Measurements from ENCODE around the gene RFTN1.
A peak's percentile ranks its signal among the peaks of the same experiment; 100 is the strongest.

RFTN1 gene

GRCh38 chr3:16508591-16508995, 4.9 kb downstream of the RFTN1 start:
- Mint-ChIP-seq H3K27me3 (no peaks in the 10 kb centered on the region), H3K4me1 (ENCODE audit: low read depth in 2 of 2) (peaks cover 58 to 77% of the 10 kb centered on the region in 2 donors), H3K9me3 (no peaks in the 10 kb centered on the region), H3K4me3 (peak overlapping the region; percentile 58 to 74), H3K36me3 (ENCODE audit: insufficient read depth) (peaks cover 39% of the 10 kb centered on the region), H3K27ac (peak overlapping the region; percentile 71 to 99)
- ATAC-seq (replicated peaks) (no peak), DNase-seq (peak in 2 of 3 experiments; percentile 9 to 24)

- no peak for ATAC-seq (replicated peaks)
- Mint-ChIP-seq H3K27me3 (no peaks in the 10 kb centered on the region), H3K36me3 (ENCODE audit: insufficient read depth) (peaks cover 39% of the 10 kb centered on the region), H3K27ac (peak overlapping the region; percentile 71 to 99), H3K4me3 (peak overlapping the region; percentile 58 to 74), H3K4me1 (ENCODE audit: low read depth in 2 of 2) (peaks cover 60 to 80% of the 10 kb centered on the region in 2 donors), H3K9me3 (no peaks in the 10 kb centered on the region)
- DNase-seq = no peak
These were observed 5.3 kb downstream of the RFTN1 start for GRCh38 chr3:16508243-16508578.

GRCh38 chr3:16507578-16508242, 5.8 kb downstream of the RFTN1 start:
- H3K27ac Mint-ChIP-seq = peak overlapping the region; percentile 71 to 99

GRCh38 chr3:16506884-16507577, 6.5 kb downstream of the RFTN1 start:
- H3K9me3 Mint-ChIP-seq = no peaks in the 10 kb centered on the region

More at GRCh38 chr3:16507578-16508242, 5.8 kb downstream of the RFTN1 start:
- H3K27me3 Mint-ChIP-seq = no peaks in the 10 kb centered on the region
- DNase-seq (no peak), ATAC-seq (replicated peaks) (no peak)
- H3K4me3 Mint-ChIP-seq = peak overlapping the region; percentile 58 to 74
- H3K36me3 Mint-ChIP-seq (ENCODE audit: insufficient read depth) = peaks cover 34% of the 10 kb centered on the region
- H3K9me3 Mint-ChIP-seq = no peaks in the 10 kb centered on the region
- peaks cover 60 to 85% of the 10 kb centered on the region in 2 donors for H3K4me1 Mint-ChIP-seq (ENCODE audit: low read depth in 2 of 2)

GRCh38 chr3:16506451-16506850, 7.0 kb downstream of the RFTN1 start:
- Mint-ChIP-seq H3K4me3 (no peak overlapping the region), H3K27me3 (no peaks in the 10 kb centered on the region), H3K36me3 (ENCODE audit: insufficient read depth) (peaks cover 22% of the 10 kb centered on the region), H3K4me1 (ENCODE audit: low read depth in 2 of 2) (peaks cover 53 to 82% of the 10 kb centered on the region in 2 donors), H3K9me3 (no peaks in the 10 kb centered on the region), H3K27ac (peak overlapping the region in 1 of 2 donors; percentile 99)
- ATAC-seq (replicated peaks) = no peak
- DNase-seq = no peak

More at GRCh38 chr3:16506884-16507577, 6.5 kb downstream of the RFTN1 start:
- no peak for DNase-seq
- H3K27me3 Mint-ChIP-seq = no peaks in the 10 kb centered on the region
- peaks cover 27% of the 10 kb centered on the region for H3K36me3 Mint-ChIP-seq (ENCODE audit: insufficient read depth)
- H3K27ac Mint-ChIP-seq = peak overlapping the region in 1 of 2 donors; percentile 99
- peak overlapping the region; percentile 58 to 74 for H3K4me3 Mint-ChIP-seq
- ATAC-seq (replicated peaks) = no peak
- peaks cover 59 to 85% of the 10 kb centered on the region in 2 donors for H3K4me1 Mint-ChIP-seq (ENCODE audit: low read depth in 2 of 2)

- Mint-ChIP-seq H3K9me3 (no peaks in the 10 kb centered on the region), H3K36me3 (ENCODE audit: insufficient read depth) (peaks cover 27% of the 10 kb centered on the region), H3K4me3 (no peak overlapping the region), H3K4me1 (ENCODE audit: low read depth in 2 of 2) (peaks cover 42 to 74% of the 10 kb centered on the region in 2 donors), H3K27me3 (no peaks in the 10 kb centered on the region), H3K27ac (peak overlapping the region; percentile 2 to 64)
- no peak for DNase-seq
- no peak for ATAC-seq (replicated peaks)
These were observed 8.8 kb downstream of the RFTN1 start for GRCh38 chr3:16504692-16505091.

- DNase-seq (no peak), ATAC-seq (replicated peaks) (peak; percentile 31)
- Mint-ChIP-seq H3K4me1 (ENCODE audit: low read depth in 2 of 2) (peaks cover 41 to 73% of the 10 kb centered on the region in 2 donors), H3K9me3 (no peaks in the 10 kb centered on the region), H3K27me3 (no peaks in the 10 kb centered on the region), H3K36me3 (ENCODE audit: insufficient read depth) (peaks cover 27% of the 10 kb centered on the region), H3K4me3 (no peak overlapping the region), H3K27ac (no peak overlapping the region)
These were observed 9.3 kb downstream of the RFTN1 start for GRCh38 chr3:16504242-16504641.

- Mint-ChIP-seq H3K36me3 (ENCODE audit: insufficient read depth) (peaks cover 27% of the 10 kb centered on the region), H3K4me3 (peak overlapping the region in 1 of 2 donors; percentile 27)
These were observed 10.2 kb downstream of the RFTN1 start for GRCh38 chr3:16503191-16503776.

GRCh38 chr3:16502347-16502908, 11.1 kb downstream of the RFTN1 start:
- H3K36me3 Mint-ChIP-seq (ENCODE audit: insufficient read depth) = peaks cover 23% of the 10 kb centered on the region
- no peaks in the 10 kb centered on the region for H3K9me3 Mint-ChIP-seq
- DNase-seq (no peak), ATAC-seq (replicated peaks) (no peak)
- no peak overlapping the region for H3K4me3 Mint-ChIP-seq
- no peaks in the 10 kb centered on the region for H3K27me3 Mint-ChIP-seq
- peaks cover 41 to 75% of the 10 kb centered on the region in 2 donors for H3K4me1 Mint-ChIP-seq (ENCODE audit: low read depth in 2 of 2)
- H3K27ac Mint-ChIP-seq = peak overlapping the region; percentile 30 to 82

More at GRCh38 chr3:16503191-16503776, 10.2 kb downstream of the RFTN1 start:
- no peaks in the 10 kb centered on the region for H3K27me3 Mint-ChIP-seq
- H3K9me3 Mint-ChIP-seq = no peaks in the 10 kb centered on the region
- H3K4me1 Mint-ChIP-seq (ENCODE audit: low read depth in 2 of 2) = peaks cover 45 to 77% of the 10 kb centered on the region in 2 donors
- ATAC-seq (replicated peaks) = no peak
- DNase-seq = no peak
- H3K27ac Mint-ChIP-seq = peak overlapping the region; percentile 30 to 82

GRCh38 chr3:16501376-16501775, 12.1 kb downstream of the RFTN1 start:
- H3K27me3 Mint-ChIP-seq = no peaks in the 10 kb centered on the region
- peaks cover 23% of the 10 kb centered on the region for H3K36me3 Mint-ChIP-seq (ENCODE audit: insufficient read depth)
- no peak overlapping the region for H3K4me3 Mint-ChIP-seq
- ATAC-seq (replicated peaks) (no peak), DNase-seq (no peak)
- peaks cover 46 to 76% of the 10 kb centered on the region in 2 donors for H3K4me1 Mint-ChIP-seq (ENCODE audit: low read depth in 2 of 2)
- H3K27ac Mint-ChIP-seq = no peak overlapping the region
- no peaks in the 10 kb centered on the region for H3K9me3 Mint-ChIP-seq

GRCh38 chr3:16500911-16501310, 12.6 kb downstream of the RFTN1 start:
- Mint-ChIP-seq H3K4me1 (ENCODE audit: low read depth in 2 of 2) (peaks cover 46 to 76% of the 10 kb centered on the region in 2 donors), H3K27ac (peak overlapping the region in 1 of 2 donors; percentile 6), H3K9me3 (no peaks in the 10 kb centered on the region), H3K27me3 (no peaks in the 10 kb centered on the region), H3K36me3 (ENCODE audit: insufficient read depth) (peaks cover 23% of the 10 kb centered on the region), H3K4me3 (no peak overlapping the region)
- ATAC-seq (replicated peaks) (no peak), DNase-seq (no peak)

GRCh38 chr3:16500093-16500492, 13.4 kb downstream of the RFTN1 start:
- no peak overlapping the region for H3K4me3 Mint-ChIP-seq
- DNase-seq (no peak), ATAC-seq (replicated peaks) (no peak)
- peaks cover 20% of the 10 kb centered on the region for H3K36me3 Mint-ChIP-seq (ENCODE audit: insufficient read depth)
- peak overlapping the region in 1 of 2 donors; percentile 6 for H3K27ac Mint-ChIP-seq
- peaks cover 49 to 79% of the 10 kb centered on the region in 2 donors for H3K4me1 Mint-ChIP-seq (ENCODE audit: low read depth in 2 of 2)
- no peaks in the 10 kb centered on the region for H3K27me3 Mint-ChIP-seq
- H3K9me3 Mint-ChIP-seq = no peaks in the 10 kb centered on the region

- no peak for ATAC-seq (replicated peaks)
- Mint-ChIP-seq H3K36me3 (ENCODE audit: insufficient read depth) (peaks cover 17% of the 10 kb centered on the region), H3K27me3 (no peaks in the 10 kb centered on the region), H3K4me3 (no peak overlapping the region), H3K27ac (peak overlapping the region in 1 of 2 donors; percentile 89), H3K4me1 (ENCODE audit: low read depth in 2 of 2) (peaks cover 55 to 79% of the 10 kb centered on the region in 2 donors), H3K9me3 (no peaks in the 10 kb centered on the region)
- no peak for DNase-seq
These were observed 14.1 kb downstream of the RFTN1 start for GRCh38 chr3:16499351-16499750.
